Transverse colon (tissue), 4 donors: Measurements from ENCODE around the gene S1PR5. TPM values are rescaled to one million over a fixed set of nuclear protein-coding genes. Genes with fewer than 3 reads are reported as not detected.
A peak's percentile ranks its signal among the peaks of the same experiment; 100 is the strongest.

Experiments used
- DNase-seq: peaks from one replicate; pipeline ENCODE4 v3.0.0-alpha.2; 2019
- H3K27ac ChIP-seq, 4 donors: fragments of 200-600 bp; sonication (generic); 2 replicates each; pipeline ENCODE4 v1.5.1; 2016 to 2018; ENCODE audit warnings: inconsistent platforms in 4 of 4
- H3K27me3 ChIP-seq: fragments of 200-600 bp; sonication (generic); 2 replicates; pipeline ENCODE4 v1.5.1; 2017; ENCODE audit warnings: inconsistent platforms
- H3K36me3 ChIP-seq, 4 donors: fragments of 200-600 bp; sonication (generic); 2 replicates each; pipeline ENCODE4 v1.5.1; 2017 to 2019; ENCODE audit warnings: inconsistent platforms in 4 of 4
- H3K4me1 ChIP-seq, 4 donors: fragments of 200-600 bp; sonication (generic); 2 replicates each; pipeline ENCODE4 v1.5.1; 2017 to 2020; ENCODE audit warnings: inconsistent platforms in 4 of 4
- H3K4me3 ChIP-seq, 4 donors: fragments of 200-600 bp; sonication (generic); 1 replicate in 1 of 4; 2 replicates in 3 of 4; pipeline versions ENCODE4 v1.5.1 to v1.6.1; 2017 to 2019; ENCODE audit warnings: inconsistent platforms in 4 of 4
- H3K9me3 ChIP-seq, 2 donors: fragments of 200-600 bp; sonication (generic); 2 replicates each; pipeline ENCODE4 v1.5.1; 2017 to 2019; ENCODE audit warnings: inconsistent platforms in 2 of 2
- EP300 ChIP-seq: sonication (generic); formaldehyde crosslinking; IDR thresholded peaks from one replicate; pipeline ENCODE4 v1.6.1; 2017; ENCODE audit warnings: antibody characterized with exemption, low read depth
- POLR2A ChIP-seq: fragments of 450-650 bp; IDR thresholded peaks from one replicate; pipeline ENCODE4 v1.6.1; 2016; ENCODE audit warnings: antibody characterized with exemption, mild to moderate bottlenecking, moderate library complexity
- POLR2AphosphoS5 ChIP-seq, 3 donors: sonication (generic); formaldehyde crosslinking; IDR thresholded peaks; one replicate each; pipeline ENCODE4 v1.6.1; 2016; ENCODE audit warnings: antibody characterized with exemption in 3 of 3
- WGBS, 2 donors: methylation state at CpG; one replicate each; pipeline ENCODE4 v1.1.5; 2018; ENCODE audit warnings: low coverage in 1 of 2; 5-methylcytosine and 5-hydroxymethylcytosine counted together
- in situ Hi-C, 4 donors: fragments of 200-750 bp; cut with MboI; loops; one replicate each; pipeline versions ENCODE4 v1.15.0 to v1.15.1; 2017; ENCODE audit warnings: low sequenced_read_pairs in 3 of 4, low pct_ligation_motif_present in 1 of 4, low pct_unique_long_range_greater_than_20kb in 1 of 4
- intact Hi-C: fragments of 100-400 bp; cut with DNase I; formaldehyde crosslinking; loops from one replicate; pipeline ENCODE4 v1.15.1; 2023; ENCODE audit warnings: low total_unique reads
- total RNA-seq, 4 donors: library from RNA; depleted of rRNA; stranded (reverse); fragments of >200 nt; gene quantifications; one replicate each; pipeline ENCODE4 v1.1.0, GENCODE V29; 2016
- TF ChIP-seq, protein P1 (sequence below), 5 experiments: fragments of 200-600 bp in 3 of 5; fragments of 450-650 bp in 2 of 5; sonication (generic) in 3 of 5; IDR thresholded peaks; 1 replicate in 2 of 5; 2 replicates in 3 of 5; pipeline ENCODE4 v1.5.1; 2016 to 2017; ENCODE audit warnings: antibody characterized with exemption in 5 of 5, inconsistent platforms in 3 of 5, mild to moderate bottlenecking in 2 of 5, moderate library complexity in 1 of 5

Gene S1PR5
- total RNA-seq, 4 donors from 2014 or later, result not detected

DNA sequence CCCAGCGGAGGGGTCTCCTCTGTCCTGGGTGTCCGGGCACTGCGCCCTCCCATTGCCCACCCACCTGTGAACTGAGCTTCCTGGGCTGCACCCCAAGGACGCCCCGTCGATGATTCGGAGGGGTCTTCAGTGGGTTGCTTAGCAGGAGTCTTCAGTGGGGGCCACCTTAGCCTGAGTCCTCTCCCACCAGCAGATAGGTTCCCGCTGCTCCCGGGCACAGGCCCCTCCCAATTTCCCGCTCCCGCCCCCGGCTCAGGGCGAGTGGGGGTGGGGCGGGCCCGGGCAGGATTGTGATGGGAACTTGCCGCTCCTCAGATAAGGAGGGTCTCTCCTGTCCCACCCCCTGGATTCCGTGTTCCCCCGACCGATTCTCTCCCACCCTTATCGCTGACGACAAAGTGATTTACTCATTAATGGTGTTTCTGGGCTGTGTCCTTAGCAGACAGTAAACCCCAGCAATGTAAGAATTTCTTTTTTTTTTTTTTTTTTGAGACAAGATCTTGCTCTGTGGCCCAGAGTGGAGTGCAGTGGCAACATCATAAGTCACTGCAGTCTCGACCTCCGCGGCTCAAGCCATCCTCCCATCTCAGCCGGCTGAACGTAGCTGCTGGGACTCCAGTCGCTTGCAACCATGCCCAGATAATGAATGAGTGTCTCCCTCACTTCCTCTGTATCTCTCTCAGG lies 655 bp upstream of the S1PR5 start:
- intact Hi-C loops, result no loop called here
- WGBS, 2 donors, result 1% methylated on average over 23 of the region's 27 CpGs; no CpG with 5 or more reads in 1 of the 2 donors
- Histone ChIP-seq H3K27ac (no peak overlapping the region), H3K36me3 (no peaks in the 10 kb centered on the region), H3K27me3 (peaks cover 86% of the 10 kb centered on the region), H3K4me3 (peak overlapping the region in 2 of 4 donors; percentile 14 to 26), H3K4me1 (peaks cover 11 to 32% (median 22%) of the 10 kb centered on the region in 4 donors), H3K9me3 (no peaks in the 10 kb centered on the region)
- TF ChIP-seq POLR2A (no peak), POLR2AphosphoS5 (IDR thresholded peaks at IDR 0.05) (no peak), EP300 (no peak)
- TF ChIP-seq, protein P1, sequence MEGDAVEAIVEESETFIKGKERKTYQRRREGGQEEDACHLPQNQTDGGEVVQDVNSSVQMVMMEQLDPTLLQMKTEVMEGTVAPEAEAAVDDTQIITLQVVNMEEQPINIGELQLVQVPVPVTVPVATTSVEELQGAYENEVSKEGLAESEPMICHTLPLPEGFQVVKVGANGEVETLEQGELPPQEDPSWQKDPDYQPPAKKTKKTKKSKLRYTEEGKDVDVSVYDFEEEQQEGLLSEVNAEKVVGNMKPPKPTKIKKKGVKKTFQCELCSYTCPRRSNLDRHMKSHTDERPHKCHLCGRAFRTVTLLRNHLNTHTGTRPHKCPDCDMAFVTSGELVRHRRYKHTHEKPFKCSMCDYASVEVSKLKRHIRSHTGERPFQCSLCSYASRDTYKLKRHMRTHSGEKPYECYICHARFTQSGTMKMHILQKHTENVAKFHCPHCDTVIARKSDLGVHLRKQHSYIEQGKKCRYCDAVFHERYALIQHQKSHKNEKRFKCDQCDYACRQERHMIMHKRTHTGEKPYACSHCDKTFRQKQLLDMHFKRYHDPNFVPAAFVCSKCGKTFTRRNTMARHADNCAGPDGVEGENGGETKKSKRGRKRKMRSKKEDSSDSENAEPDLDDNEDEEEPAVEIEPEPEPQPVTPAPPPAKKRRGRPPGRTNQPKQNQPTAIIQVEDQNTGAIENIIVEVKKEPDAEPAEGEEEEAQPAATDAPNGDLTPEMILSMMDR (IDR thresholded peaks at IDR 0.05), result no peak
- DNase-seq, result no peak
- in situ Hi-C loops, result no loop called here

DNA sequence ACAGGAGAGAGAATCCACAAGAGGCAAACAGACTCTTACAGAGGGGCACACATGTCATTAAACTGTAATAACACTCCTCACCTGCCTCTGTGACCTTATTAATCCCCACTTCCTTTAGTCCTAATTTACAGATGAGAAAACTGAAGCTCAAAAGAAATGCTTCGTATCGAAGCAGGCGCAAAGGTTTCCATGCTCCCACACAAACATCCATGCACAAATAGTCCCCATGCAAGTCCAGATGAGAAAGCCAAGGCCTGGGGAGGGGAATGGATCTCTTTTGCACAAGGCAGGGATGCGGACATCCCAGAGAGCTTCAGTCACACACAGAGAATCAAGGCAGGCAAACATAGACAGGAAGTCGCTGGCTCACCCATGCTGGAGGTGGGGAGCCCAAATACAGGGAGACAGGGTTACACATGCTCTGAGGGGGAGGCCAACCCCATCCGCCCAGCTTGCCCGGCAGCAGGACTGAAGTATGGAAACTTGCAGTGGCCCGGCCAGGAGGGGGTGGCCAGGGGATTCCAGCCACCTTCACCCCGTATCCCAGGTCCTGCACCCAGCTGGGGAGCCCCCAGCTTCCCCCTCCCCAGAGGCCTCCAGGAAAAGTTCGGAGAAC lies 468 bp downstream of the S1PR5 start:
- intact Hi-C loops (no loop called here), in situ Hi-C loops (no loop called here)
- no peaks in the 10 kb centered on the region for H3K36me3 ChIP-seq
- H3K27ac ChIP-seq, result no peak overlapping the region
- H3K9me3 ChIP-seq, result no peaks in the 10 kb centered on the region
- peak overlapping the region in 2 of 4 donors; percentile 14 to 26 for H3K4me3 ChIP-seq
- TF ChIP-seq EP300, result no peak
- no peak for TF ChIP-seq POLR2AphosphoS5 (IDR thresholded peaks at IDR 0.05)
- no peak for TF ChIP-seq POLR2A
- TF ChIP-seq, protein P1 (IDR thresholded peaks at IDR 0.05), result no peak
- 57 to 80% methylated on average over 1 to 10 of the region's 10 CpGs for WGBS, 2 donors
- peaks cover 93% of the 10 kb centered on the region for H3K27me3 ChIP-seq
- DNase-seq, result no peak
- peaks cover 11 to 32% (median 22%) of the 10 kb centered on the region in 4 donors for H3K4me1 ChIP-seq

DNA sequence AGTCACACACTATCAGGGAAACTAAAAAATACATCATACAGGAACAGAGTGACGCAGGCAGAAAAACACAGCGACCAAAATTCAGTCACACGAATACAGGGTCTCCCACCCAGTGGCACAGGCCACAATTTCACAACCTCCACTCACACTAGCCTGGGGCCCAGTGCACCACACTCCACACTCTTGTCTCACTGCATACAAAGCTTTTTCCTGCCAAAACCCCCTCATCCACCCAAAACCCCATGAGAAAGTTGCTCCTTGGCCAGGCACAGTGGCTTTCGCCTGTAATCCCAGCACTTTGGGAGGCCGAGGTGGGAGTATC lies 1.2 kb downstream of the S1PR5 start:
- TF ChIP-seq EP300, result no peak
- TF ChIP-seq POLR2AphosphoS5 (IDR thresholded peaks at IDR 0.05), result no peak
- no peak for TF ChIP-seq POLR2A
- TF ChIP-seq, protein P1 (IDR thresholded peaks at IDR 0.05), result no peak
- H3K27me3 ChIP-seq, result peaks cover 100% of the 10 kb centered on the region
- H3K27ac ChIP-seq, result no peak overlapping the region
- H3K36me3 ChIP-seq, result no peaks in the 10 kb centered on the region
- intact Hi-C loops (no loop called here), in situ Hi-C loops (no loop called here)
- peaks cover 11 to 32% (median 22%) of the 10 kb centered on the region in 4 donors for H3K4me1 ChIP-seq
- DNase-seq, result no peak
- no peak overlapping the region for H3K4me3 ChIP-seq
- WGBS, 2 donors, result 73 to 89% methylated on average over 4 to 5 of the region's 5 CpGs
- no peaks in the 10 kb centered on the region for H3K9me3 ChIP-seq

DNA sequence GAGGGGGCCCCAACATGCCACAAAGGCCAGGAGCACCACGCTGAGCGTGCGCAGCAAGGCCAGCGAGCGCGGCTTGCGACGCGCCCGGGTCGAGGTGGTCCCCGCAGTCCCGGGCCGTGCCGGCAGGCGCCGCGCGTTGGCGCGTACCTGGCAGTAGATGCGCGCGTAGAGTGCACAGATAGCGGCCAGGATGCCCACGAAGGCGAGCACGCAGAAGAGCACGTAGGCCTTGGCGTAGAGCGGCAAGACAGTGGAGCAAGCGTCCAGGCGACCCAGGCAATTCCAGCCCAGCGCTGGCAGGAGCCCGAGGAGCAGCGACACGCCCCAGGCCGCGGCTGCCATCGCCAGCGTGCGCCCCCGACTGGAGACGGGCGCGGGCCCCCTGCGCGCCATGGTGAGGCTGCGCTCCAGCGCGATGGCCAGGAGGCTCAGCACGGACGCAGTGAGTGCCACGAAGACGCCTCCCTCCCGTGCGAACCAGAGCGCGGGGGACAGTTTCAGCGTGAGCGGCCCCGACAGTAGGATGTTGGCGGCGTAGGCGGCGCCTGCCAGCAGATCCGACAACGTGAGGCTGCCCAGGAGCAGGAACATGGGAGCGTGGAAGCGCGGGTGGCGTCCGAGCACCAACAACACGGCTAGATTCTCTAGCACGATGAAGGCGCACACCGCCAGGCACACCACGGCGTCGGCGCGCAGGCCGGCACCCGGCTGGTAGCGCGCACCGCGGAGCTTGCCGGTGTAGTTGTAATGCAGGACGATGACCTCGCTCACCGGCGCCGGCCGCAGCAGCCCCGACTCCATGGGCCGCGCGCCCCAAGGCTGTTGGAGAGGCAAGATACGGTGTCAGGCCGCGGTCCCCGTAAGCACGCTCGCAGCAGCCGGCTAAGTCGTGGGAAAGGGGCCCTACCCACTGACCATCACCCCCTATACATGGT lies 2.8 kb downstream of the S1PR5 start:
- Histone ChIP-seq H3K27ac (no peak overlapping the region), H3K36me3 (no peaks in the 10 kb centered on the region), H3K4me3 (no peak overlapping the region), H3K4me1 (peaks cover 11 to 36% (median 22%) of the 10 kb centered on the region in 4 donors), H3K9me3 (no peaks in the 10 kb centered on the region), H3K27me3 (peaks cover 100% of the 10 kb centered on the region)
- TF ChIP-seq, protein P1 (IDR thresholded peaks at IDR 0.05), result no peak
- TF ChIP-seq POLR2A, result no peak
- TF ChIP-seq POLR2AphosphoS5 (IDR thresholded peaks at IDR 0.05), result no peak
- no peak for TF ChIP-seq EP300
- 28% methylated on average over 14 of the region's 107 CpGs; no CpG with 5 or more reads in 1 of the 2 donors for WGBS, 2 donors
- intact Hi-C loops (no loop called here), in situ Hi-C loops (no loop called here)
- no peak for DNase-seq
